GM12878 (cell line): ENCODE measurements around the gene DDRGK1. TPM values are rescaled to one million over a fixed set of nuclear protein-coding genes. Genes with fewer than 3 reads are reported as not detected.

Source experiments
- BCL11A ChIP-seq: IDR thresholded peaks from 2 replicates; pipeline ENCODE4 v1.6.1; 2011; ENCODE audit warnings: low read depth, low read length
- BCLAF1 ChIP-seq: fragments of 450-650 bp; IDR thresholded peaks from 2 replicates; pipeline ENCODE4 v1.6.1; 2017; ENCODE audit warnings: antibody characterized with exemption, mild to moderate bottlenecking, moderate library complexity
- IKZF2 ChIP-seq, 2 experiments: fragments of 450-650 bp; IDR thresholded peaks; 2 replicates each; pipeline ENCODE4 v1.6.1; 2017; ENCODE audit warnings: mild to moderate bottlenecking in 2 of 2, moderate library complexity in 2 of 2
- KAT2A ChIP-seq: conservative IDR thresholded peaks from 2 replicates; pipeline ENCODE4 v1.6.1; 2011; ENCODE audit warnings: low read depth, low read length; ENCODE audit not compliant: control insufficient read depth
- MTA2 ChIP-seq: fragments of 450-650 bp; IDR thresholded peaks from 2 replicates; pipeline ENCODE4 v1.6.1; 2016; ENCODE audit warnings: low read depth, mild to moderate bottlenecking, moderate library complexity
- NR2C2 ChIP-seq: IDR thresholded peaks from 2 replicates; pipeline ENCODE4 v1.6.1; 2011; ENCODE audit warnings: borderline replicate concordance, low read depth; ENCODE audit not compliant: control insufficient read depth, insufficient read length
- RBBP5 ChIP-seq: fragments of 200-600 bp; sonication (generic); conservative IDR thresholded peaks from 2 replicates; pipeline ENCODE4 v1.6.1; 2016
- SMAD1 ChIP-seq: fragments of 450-650 bp; IDR thresholded peaks from 2 replicates; pipeline ENCODE4 v1.6.1; 2018; ENCODE audit warnings: mild to moderate bottlenecking, low read depth; ENCODE audit not compliant: partially characterized antibody
- SMAD5 ChIP-seq: IDR thresholded peaks from 2 replicates; pipeline ENCODE4 v1.6.1; 2016; ENCODE audit warnings: antibody characterized with exemption, low read depth
- SREBF1 ChIP-seq: IDR thresholded peaks from 2 replicates; pipeline ENCODE4 v1.6.1; 2012; ENCODE audit warnings: mild to moderate bottlenecking, low read length
- SREBF2 ChIP-seq: IDR thresholded peaks from 2 replicates; pipeline ENCODE4 v1.6.1; 2012; ENCODE audit warnings: mild to moderate bottlenecking, low read length
- STAT3 ChIP-seq: IDR thresholded peaks from 2 replicates; pipeline ENCODE4 v1.6.1; 2011; ENCODE audit warnings: low read depth, low read length, improper control_type of control experiment
- TCF3 ChIP-seq: IDR thresholded peaks from 2 replicates; pipeline ENCODE4 v1.6.1; 2012; ENCODE audit warnings: low read depth, mild to moderate bottlenecking, low read length, borderline replicate concordance; ENCODE audit not compliant: insufficient read depth
- USF2 ChIP-seq: IDR thresholded peaks from 2 replicates; pipeline ENCODE4 v1.6.1; 2011; ENCODE audit warnings: low read depth, low read length, improper control_type of control experiment, borderline replicate concordance
- YBX1 ChIP-seq: fragments of 450-650 bp; IDR thresholded peaks from 2 replicates; pipeline ENCODE4 v1.6.1; 2016; ENCODE audit warnings: antibody characterized with exemption
- ZNF24 ChIP-seq: fragments of 450-650 bp; IDR thresholded peaks from 2 replicates; pipeline ENCODE4 v1.6.1; 2017; ENCODE audit warnings: antibody characterized with exemption, mild to moderate bottlenecking
- ZZZ3 ChIP-seq: IDR thresholded peaks from 2 replicates; pipeline ENCODE4 v1.6.1; 2011; ENCODE audit warnings: low read depth; ENCODE audit not compliant: control insufficient read depth, insufficient read length
- polyA plus RNA-seq, 11 experiments: library from polyadenylated mRNA; depleted of rRNA in 4 of 11; unstranded in 6 of 11; stranded (reverse) in 5 of 11; fragments of >200 nt; fragmentation: Nextera tagmentation in 4 of 11; fragmentation: Illumina TruSeq in 1 of 11; extraction: Ambion mirVana in 4 of 11; extraction: Trizol in 1 of 11; gene quantifications; 1 replicate in 1 of 11; 2 replicates in 10 of 11; pipeline versions ENCODE4 v1.2.1 to v1.2.3, GENCODE V29; 2011 to 2016; ENCODE audit warnings: inconsistent platforms in 2 of 11, missing spikeins in 2 of 11, low read depth in 1 of 11
- total RNA-seq, 4 experiments: library from RNA; depleted of rRNA in 3 of 4; stranded (reverse); fragments of >200 nt in 3 of 4; fragmentation: Illumina TruSeq in 1 of 4; extraction: Trizol in 1 of 4; gene quantifications; 2 replicates each; pipeline versions ENCODE4 v1.2.1 to v1.2.3, GENCODE V29; 2013 to 2021
- TF ChIP-seq, protein P1 (sequence below): fragments of 450-650 bp; formaldehyde crosslinking; IDR thresholded peaks from 2 replicates; pipeline ENCODE4 v1.4.0; 2022; ENCODE audit warnings: mild to moderate bottlenecking, moderate library complexity
- TF ChIP-seq, protein P2 (sequence below): fragments of 450-650 bp; IDR thresholded peaks from 2 replicates; pipeline ENCODE4 v1.6.1; 2017; ENCODE audit warnings: mild to moderate bottlenecking, moderate library complexity

Gene DDRGK1
- total and polyA plus RNA-seq, 10 of the 15 experiments (the other 5 are each of a cell fraction or from before 2014, with no cell fraction given): 4.0 to 55.2 (median 39.7) TPM

DNA sequence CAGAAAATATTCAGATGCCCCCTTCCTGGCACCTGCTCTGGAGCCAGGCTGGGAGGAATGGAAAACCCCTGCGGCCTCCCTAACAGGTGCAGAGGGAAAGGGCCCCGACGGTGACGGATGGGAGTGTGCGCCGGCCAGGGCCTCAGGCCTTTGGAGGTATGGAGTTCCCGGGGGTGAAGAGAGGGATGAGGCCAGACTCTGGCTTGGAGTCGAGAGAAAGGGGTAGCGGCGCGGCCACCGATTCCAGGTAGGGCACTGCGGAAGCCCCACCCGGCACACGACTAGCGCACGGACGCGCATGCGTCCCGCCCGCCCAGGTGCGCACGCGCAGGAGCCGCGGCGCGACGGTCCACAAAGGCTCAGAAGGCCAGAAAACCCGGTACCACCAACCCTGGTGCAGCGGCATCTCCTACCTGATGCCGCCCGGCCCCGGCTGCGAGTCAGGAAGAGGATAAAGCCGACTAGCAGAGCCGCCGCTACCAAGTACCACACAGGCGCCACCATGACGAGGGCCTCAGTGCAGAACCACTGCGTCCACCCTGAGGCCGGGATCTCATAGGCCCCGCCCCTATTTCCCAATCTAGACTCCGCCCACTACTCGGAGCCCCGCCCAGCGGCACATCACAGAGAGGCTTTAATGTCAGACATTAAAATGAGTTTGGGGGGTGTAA lies at the start of gene DDRGK1 (continued):
- TF ChIP-seq YBX1: no peak
- TF ChIP-seq SMAD1: no peak
- 0 out of 2 replicates have a peak, but pooled peaks have one; percentile 22 for TF ChIP-seq SMAD5
- TF ChIP-seq TCF3: 0 out of 2 replicates have a peak, but pooled peaks have one; percentile 21
- no peak for TF ChIP-seq BCL11A
- TF ChIP-seq NR2C2: no peak
- no peak for TF ChIP-seq SREBF1
- TF ChIP-seq ZNF24: no peak
- no peak for TF ChIP-seq ZZZ3
- TF ChIP-seq, protein P1, sequence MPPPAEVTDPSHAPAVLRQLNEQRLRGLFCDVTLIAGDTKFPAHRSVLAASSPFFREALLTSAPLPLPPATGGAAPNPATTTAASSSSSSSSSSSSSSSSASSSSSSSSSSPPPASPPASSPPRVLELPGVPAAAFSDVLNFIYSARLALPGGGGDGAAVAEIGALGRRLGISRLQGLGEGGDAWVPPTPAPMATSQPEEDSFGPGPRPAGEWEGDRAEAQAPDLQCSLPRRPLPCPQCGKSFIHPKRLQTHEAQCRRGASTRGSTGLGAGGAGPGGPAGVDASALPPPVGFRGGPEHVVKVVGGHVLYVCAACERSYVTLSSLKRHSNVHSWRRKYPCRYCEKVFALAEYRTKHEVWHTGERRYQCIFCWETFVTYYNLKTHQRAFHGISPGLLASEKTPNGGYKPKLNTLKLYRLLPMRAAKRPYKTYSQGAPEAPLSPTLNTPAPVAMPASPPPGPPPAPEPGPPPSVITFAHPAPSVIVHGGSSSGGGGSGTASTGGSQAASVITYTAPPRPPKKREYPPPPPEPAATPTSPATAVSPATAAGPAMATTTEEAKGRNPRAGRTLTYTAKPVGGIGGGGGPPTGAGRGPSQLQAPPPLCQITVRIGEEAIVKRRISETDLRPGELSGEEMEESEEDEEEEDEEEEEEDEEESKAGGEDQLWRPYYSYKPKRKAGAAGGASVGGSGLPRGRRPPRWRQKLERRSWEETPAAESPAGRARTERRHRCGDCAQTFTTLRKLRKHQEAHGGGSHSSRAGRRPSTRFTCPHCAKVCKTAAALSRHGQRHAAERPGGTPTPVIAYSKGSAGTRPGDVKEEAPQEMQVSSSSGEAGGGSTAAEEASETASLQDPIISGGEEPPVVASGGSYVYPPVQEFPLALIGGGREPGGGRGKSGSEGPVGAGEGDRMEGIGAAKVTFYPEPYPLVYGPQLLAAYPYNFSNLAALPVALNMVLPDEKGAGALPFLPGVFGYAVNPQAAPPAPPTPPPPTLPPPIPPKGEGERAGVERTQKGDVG (CRISPR knock-in tag): no peak
- no peak for TF ChIP-seq BCLAF1
- no peak for TF ChIP-seq RBBP5
- TF ChIP-seq, protein P2, sequence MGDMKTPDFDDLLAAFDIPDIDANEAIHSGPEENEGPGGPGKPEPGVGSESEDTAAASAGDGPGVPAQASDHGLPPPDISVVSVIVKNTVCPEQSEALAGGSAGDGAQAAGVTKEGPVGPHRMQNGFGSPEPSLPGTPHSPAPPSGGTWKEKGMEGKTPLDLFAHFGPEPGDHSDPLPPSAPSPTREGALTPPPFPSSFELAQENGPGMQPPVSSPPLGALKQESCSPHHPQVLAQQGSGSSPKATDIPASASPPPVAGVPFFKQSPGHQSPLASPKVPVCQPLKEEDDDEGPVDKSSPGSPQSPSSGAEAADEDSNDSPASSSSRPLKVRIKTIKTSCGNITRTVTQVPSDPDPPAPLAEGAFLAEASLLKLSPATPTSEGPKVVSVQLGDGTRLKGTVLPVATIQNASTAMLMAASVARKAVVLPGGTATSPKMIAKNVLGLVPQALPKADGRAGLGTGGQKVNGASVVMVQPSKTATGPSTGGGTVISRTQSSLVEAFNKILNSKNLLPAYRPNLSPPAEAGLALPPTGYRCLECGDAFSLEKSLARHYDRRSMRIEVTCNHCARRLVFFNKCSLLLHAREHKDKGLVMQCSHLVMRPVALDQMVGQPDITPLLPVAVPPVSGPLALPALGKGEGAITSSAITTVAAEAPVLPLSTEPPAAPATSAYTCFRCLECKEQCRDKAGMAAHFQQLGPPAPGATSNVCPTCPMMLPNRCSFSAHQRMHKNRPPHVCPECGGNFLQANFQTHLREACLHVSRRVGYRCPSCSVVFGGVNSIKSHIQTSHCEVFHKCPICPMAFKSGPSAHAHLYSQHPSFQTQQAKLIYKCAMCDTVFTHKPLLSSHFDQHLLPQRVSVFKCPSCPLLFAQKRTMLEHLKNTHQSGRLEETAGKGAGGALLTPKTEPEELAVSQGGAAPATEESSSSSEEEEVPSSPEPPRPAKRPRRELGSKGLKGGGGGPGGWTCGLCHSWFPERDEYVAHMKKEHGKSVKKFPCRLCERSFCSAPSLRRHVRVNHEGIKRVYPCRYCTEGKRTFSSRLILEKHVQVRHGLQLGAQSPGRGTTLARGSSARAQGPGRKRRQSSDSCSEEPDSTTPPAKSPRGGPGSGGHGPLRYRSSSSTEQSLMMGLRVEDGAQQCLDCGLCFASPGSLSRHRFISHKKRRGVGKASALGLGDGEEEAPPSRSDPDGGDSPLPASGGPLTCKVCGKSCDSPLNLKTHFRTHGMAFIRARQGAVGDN: peak; percentile 89
- no peak for TF ChIP-seq IKZF2 (IDR thresholded peaks at IDR 0.05)
- TF ChIP-seq SREBF2: no peak
- no peak for TF ChIP-seq MTA2
- TF ChIP-seq KAT2A: no peak
- TF ChIP-seq USF2: no peak
- TF ChIP-seq STAT3: no peak
